Endothelial cell of umbilical vein (primary cell): Measurements from ENCODE around the gene EIF3I.

Experiments
- CTCF ChIP-seq, 2 donors: IDR thresholded peaks; 1 replicate in 1 of 2; 2 replicates in 1 of 2; pipeline ENCODE4 v1.5.1; 2011; ENCODE audit warnings: low read length in 2 of 2, mild to moderate bottlenecking in 2 of 2, moderate library complexity in 2 of 2, control low read depth in 1 of 2, inconsistent platforms in 1 of 2, low read depth in 1 of 2; ENCODE audit not compliant: insufficient read depth in 1 of 2; ENCODE audit errors: extremely low read depth in 1 of 2
- EZH2 ChIP-seq: IDR thresholded peaks from 2 replicates; pipeline ENCODE4 v1.6.1; 2012; ENCODE audit warnings: borderline replicate concordance, low read depth, mild to moderate bottlenecking, moderate library complexity, low read length, inconsistent platforms; ENCODE audit not compliant: severe bottlenecking
- FOS ChIP-seq: IDR thresholded peaks from 2 replicates; pipeline ENCODE4 v1.6.1; 2011; ENCODE audit warnings: mild to moderate bottlenecking, low read length, moderate library complexity, borderline replicate concordance; ENCODE audit not compliant: insufficient read depth
- MAX ChIP-seq: IDR thresholded peaks from 2 replicates; pipeline ENCODE4 v1.6.1; 2011; ENCODE audit not compliant: insufficient read depth, insufficient read length
- MYC ChIP-seq: IDR thresholded peaks from one replicate; pipeline ENCODE4 v1.6.1; 2011; ENCODE audit warnings: mild to moderate bottlenecking, low read depth, low read length
- POLR2A ChIP-seq: IDR thresholded peaks from 2 replicates; pipeline ENCODE4 v1.6.1; 2012; ENCODE audit warnings: low read depth, mild to moderate bottlenecking, control low read depth, low read length
- POLR2AphosphoS5 ChIP-seq: IDR thresholded peaks from 2 replicates; pipeline ENCODE4 v1.6.1; 2012; ENCODE audit warnings: low read depth, mild to moderate bottlenecking, control low read depth, low read length, moderate library complexity; ENCODE audit not compliant: insufficient read depth

GRCh38 chr1:32228771-32229170 lies 6.6 kb downstream of the EIF3I start:
- TF ChIP-seq CTCF (IDR thresholded peaks at IDR 0.05; ENCODE audit: extremely low read depth in 1 of 2, insufficient read depth in 1 of 2, low read depth in 1 of 2, low read length in 2 of 2) (no peak), POLR2A (no peak), MAX (no peak), POLR2AphosphoS5 (no peak), EZH2 (no peak), FOS (no peak), MYC (no peak)
